PFSK-1 (cell line): ENCODE data around the gene ATP6V1G3.

Experiments
- FOXP2 ChIP-seq: optimal IDR thresholded peaks from 2 replicates; pipeline ENCODE3; 2011; ENCODE audit warnings: borderline replicate concordance, control low read depth, inconsistent platforms; ENCODE audit not compliant: insufficient read depth; ENCODE audit errors: extremely low read length, extremely low read depth
- POLR2AphosphoS5 ChIP-seq: IDR thresholded peaks from 2 replicates; pipeline ENCODE4 v1.6.1; 2012; ENCODE audit warnings: low read depth, mild to moderate bottlenecking, control low read depth, low read length, moderate library complexity
- SIN3A ChIP-seq: IDR thresholded peaks from 2 replicates; pipeline ENCODE4 v1.6.1; 2012; ENCODE audit warnings: mild to moderate bottlenecking, low read length, moderate library complexity, borderline replicate concordance; ENCODE audit not compliant: insufficient read depth
- TAF1 ChIP-seq: IDR thresholded peaks from 2 replicates; pipeline ENCODE4 v1.6.1; 2012; ENCODE audit warnings: low read length, control low read depth, borderline replicate concordance; ENCODE audit not compliant: insufficient read depth
- TF ChIP-seq, protein P1 (sequence below), 2 experiments: IDR thresholded peaks; 2 replicates each; pipeline versions ENCODE4 v1.6.1 to v1.8.0; 2011 to 2012; ENCODE audit warnings: low read depth in 2 of 2, low read length in 2 of 2, control low read depth in 1 of 2, inconsistent platforms in 1 of 2, mild to moderate bottlenecking in 1 of 2, moderate library complexity in 1 of 2; ENCODE audit not compliant: insufficient read depth in 1 of 2

ATP6V1G3 gene

DNA sequence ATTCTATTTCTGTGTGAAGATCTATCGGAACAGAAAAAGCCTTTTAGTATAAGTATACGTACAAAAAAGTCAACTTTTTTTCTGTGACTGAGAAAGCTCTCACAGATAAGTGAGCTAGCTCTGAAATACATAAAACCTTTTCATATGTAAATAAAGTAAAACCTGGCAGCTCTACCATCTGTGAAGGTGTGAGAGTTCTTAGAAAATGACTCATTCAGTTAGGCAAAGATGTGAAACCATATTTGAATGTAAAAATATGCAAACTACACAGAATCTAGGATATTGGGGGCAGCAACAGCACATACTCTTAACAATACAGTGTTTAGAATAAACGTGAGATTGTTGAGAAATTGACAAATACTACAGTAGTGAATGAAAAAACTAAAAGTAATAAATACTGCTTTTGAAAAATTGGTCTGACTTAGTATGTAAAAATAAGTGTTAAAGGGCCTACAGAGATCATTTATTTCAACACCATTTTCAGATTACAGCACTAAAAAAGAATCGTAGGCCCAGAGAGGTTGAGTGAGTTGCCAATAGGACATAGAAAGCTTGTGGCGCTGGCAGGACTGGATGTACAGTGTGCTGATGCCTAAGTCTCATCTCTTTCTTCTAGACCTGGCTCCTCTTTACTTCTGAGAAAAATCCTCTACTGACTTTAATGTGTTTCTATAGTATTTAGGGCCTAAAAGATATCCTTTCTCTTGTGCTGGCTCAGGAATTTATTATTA is 19.8 kb downstream of the ATP6V1G3 start:
- TF ChIP-seq SIN3A (no peak), FOXP2 (no peak), POLR2AphosphoS5 (no peak), TAF1 (no peak)
- TF ChIP-seq, protein P1, sequence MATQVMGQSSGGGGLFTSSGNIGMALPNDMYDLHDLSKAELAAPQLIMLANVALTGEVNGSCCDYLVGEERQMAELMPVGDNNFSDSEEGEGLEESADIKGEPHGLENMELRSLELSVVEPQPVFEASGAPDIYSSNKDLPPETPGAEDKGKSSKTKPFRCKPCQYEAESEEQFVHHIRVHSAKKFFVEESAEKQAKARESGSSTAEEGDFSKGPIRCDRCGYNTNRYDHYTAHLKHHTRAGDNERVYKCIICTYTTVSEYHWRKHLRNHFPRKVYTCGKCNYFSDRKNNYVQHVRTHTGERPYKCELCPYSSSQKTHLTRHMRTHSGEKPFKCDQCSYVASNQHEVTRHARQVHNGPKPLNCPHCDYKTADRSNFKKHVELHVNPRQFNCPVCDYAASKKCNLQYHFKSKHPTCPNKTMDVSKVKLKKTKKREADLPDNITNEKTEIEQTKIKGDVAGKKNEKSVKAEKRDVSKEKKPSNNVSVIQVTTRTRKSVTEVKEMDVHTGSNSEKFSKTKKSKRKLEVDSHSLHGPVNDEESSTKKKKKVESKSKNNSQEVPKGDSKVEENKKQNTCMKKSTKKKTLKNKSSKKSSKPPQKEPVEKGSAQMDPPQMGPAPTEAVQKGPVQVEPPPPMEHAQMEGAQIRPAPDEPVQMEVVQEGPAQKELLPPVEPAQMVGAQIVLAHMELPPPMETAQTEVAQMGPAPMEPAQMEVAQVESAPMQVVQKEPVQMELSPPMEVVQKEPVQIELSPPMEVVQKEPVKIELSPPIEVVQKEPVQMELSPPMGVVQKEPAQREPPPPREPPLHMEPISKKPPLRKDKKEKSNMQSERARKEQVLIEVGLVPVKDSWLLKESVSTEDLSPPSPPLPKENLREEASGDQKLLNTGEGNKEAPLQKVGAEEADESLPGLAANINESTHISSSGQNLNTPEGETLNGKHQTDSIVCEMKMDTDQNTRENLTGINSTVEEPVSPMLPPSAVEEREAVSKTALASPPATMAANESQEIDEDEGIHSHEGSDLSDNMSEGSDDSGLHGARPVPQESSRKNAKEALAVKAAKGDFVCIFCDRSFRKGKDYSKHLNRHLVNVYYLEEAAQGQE (IDR thresholded peaks at IDR 0.05; ENCODE audit: insufficient read depth in 1 of 2, low read depth in 2 of 2, low read length in 2 of 2): no peak

DNA sequence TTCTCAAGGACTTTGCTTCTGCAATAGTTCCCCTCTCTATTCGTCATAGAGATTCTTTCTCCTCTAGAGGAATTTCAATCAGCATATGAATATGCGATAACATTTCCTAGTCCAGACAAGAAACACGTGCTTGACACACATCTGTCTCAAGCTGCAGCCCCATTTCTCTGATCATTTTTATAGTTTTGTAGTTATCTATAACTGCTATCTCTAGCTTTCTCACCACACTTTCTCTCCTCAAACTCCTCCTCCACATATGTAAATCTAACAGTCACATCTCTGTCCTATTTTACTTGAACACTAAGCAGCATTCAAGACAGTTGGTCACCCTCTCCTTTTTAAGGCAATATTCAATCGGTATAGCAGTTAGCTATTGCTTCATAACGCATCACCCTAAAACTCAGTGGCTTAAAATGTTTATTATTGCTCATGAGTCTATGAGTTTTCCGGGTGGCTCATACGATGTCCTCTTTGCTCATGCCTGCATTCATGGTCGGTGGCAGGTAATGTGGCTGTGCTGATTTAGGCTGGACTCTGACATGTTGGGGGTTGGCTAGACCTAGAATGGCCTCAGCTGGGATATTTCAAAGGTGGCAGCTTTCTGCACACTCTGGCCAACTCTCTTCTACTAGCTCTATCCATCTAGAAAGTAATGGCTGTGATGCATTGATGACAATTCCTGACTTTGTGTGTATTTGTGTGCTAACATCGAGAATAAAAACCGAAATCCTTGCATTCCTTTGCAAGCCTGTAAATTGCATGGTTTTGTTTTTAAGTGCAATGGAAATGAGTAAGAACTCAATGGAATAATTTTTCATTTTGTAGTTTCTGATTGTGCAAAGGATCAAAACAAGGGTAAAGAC is 20.6 kb downstream of the ATP6V1G3 start:
- no peak for TF ChIP-seq SIN3A
- no peak for TF ChIP-seq FOXP2
- no peak for TF ChIP-seq TAF1
- TF ChIP-seq, protein P1 (IDR thresholded peaks at IDR 0.05; ENCODE audit: insufficient read depth in 1 of 2, low read depth in 2 of 2, low read length in 2 of 2): no peak
- no peak for TF ChIP-seq POLR2AphosphoS5

DNA sequence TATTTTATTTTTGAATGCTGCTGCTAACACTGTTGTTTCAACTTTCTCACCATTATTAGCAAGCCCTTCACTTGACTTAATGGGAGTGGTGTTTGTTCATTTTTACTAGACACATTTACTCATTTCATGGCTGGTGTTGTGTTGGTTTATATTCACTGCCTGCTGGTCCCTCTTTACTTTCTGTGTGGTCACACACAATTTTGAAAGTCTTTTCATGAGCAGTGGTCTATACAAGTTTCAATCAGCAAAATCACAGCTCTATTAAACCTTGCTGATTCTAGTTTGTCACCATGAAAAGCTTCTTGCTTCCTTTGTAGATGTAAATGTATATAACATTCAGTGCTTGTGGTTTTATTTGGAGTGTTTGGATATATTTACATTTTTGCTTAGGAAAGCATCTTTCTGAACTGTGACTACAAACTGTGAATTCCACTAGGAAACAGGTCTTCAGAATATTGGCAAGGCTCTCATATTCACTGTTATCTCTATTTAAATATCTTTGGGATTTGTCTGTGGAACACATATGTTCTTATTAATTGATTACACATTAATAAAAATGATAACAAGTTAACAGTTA is 22.8 kb downstream of the ATP6V1G3 start:
- no peak for TF ChIP-seq TAF1
- TF ChIP-seq, protein P1 (IDR thresholded peaks at IDR 0.05; ENCODE audit: insufficient read depth in 1 of 2, low read depth in 2 of 2, low read length in 2 of 2): no peak
- no peak for TF ChIP-seq SIN3A
- TF ChIP-seq POLR2AphosphoS5: no peak
- TF ChIP-seq FOXP2: no peak

DNA sequence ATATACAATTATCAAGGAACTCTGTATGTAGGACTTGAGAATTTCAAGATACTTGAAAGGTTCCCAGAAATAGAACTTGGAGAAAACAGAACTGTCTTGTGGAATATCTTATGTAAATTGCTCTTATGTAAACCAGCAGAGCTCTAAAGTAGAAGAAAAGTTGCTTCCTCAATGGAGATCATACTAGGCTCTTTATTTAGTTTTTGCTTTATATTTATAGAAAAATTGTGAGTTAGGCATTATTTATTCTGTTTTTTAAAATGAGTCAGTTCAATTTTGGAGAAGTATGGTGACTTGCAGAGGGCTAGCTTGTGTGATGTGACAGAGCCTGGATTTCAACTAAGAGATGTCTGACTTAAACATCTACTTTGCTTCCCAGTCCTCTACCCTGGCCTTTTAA is 40.4 kb downstream of the ATP6V1G3 start:
- TF ChIP-seq TAF1 (no peak), SIN3A (no peak), POLR2AphosphoS5 (no peak), FOXP2 (no peak)
- TF ChIP-seq, protein P1 (IDR thresholded peaks at IDR 0.05; ENCODE audit: insufficient read depth in 1 of 2, low read depth in 2 of 2, low read length in 2 of 2): no peak
